GM23338 (cell line): ENCODE results near the gene MEGF9. TPM values are rescaled to one million over a fixed set of nuclear protein-coding genes. Genes with fewer than 3 reads are reported as not detected.
"Not testable (repeated sequence)": the region's sequence is repeated elsewhere in the genome, so short reads cannot be mapped to it uniquely, and the experiment has no call there.

ENCODE experiments used
- ATAC-seq: fragments of 200-7000 bp; cut with Tn5 transposase; 3 replicates; pipeline ENCODE4 v1.9.1; 2020
- DNase-seq: peaks from one replicate; pipeline ENCODE4 v3.0.0-alpha.2; 2015; ENCODE audit warnings: low spot score
- H2AFZ ChIP-seq: fragments of 200-600 bp; sonication (generic); 2 replicates; pipeline ENCODE4 v1.8.0; 2016; ENCODE audit warnings: antibody characterized with exemption, mild to moderate bottlenecking, moderate library complexity
- H3F3A ChIP-seq: fragments of 200-600 bp; sonication (generic); replicated peaks from 2 replicates; pipeline ENCODE4 v1.8.0; 2017; ENCODE audit warnings: antibody characterized with exemption, mixed run types, low read depth
- H3K27ac ChIP-seq: fragments of 200-600 bp; sonication (generic); 2 replicates; pipeline ENCODE4 v1.6.1; 2016; ENCODE audit warnings: low read depth
- H3K27me3 ChIP-seq: fragments of 200-600 bp; sonication (generic); 2 replicates; pipeline ENCODE4 v1.8.0; 2016; ENCODE audit warnings: mild to moderate bottlenecking, mixed run types, moderate library complexity; ENCODE audit not compliant: insufficient read depth
- H3K36me3 ChIP-seq: fragments of 200-600 bp; sonication (generic); 2 replicates; pipeline ENCODE4 v1.8.0; 2016; ENCODE audit warnings: mild to moderate bottlenecking; ENCODE audit not compliant: insufficient read depth
- H3K4me1 ChIP-seq: fragments of 200-600 bp; sonication (generic); 2 replicates; pipeline ENCODE4 v1.8.0; 2016; ENCODE audit warnings: mild to moderate bottlenecking, moderate library complexity; ENCODE audit not compliant: insufficient read depth
- H3K4me2 ChIP-seq: fragments of 200-600 bp; sonication (generic); 2 replicates; pipeline ENCODE4 v1.7.1; 2017; ENCODE audit warnings: mixed run types
- H3K4me3 ChIP-seq: fragments of 200-600 bp; sonication (generic); 2 replicates; pipeline ENCODE4 v1.6.1; 2016; ENCODE audit warnings: mixed run types
- H3K79me2 ChIP-seq: fragments of 200-600 bp; sonication (generic); replicated peaks from 2 replicates; pipeline ENCODE4 v1.8.0; 2017; ENCODE audit warnings: mild to moderate bottlenecking; ENCODE audit not compliant: insufficient read depth
- H3K9me2 ChIP-seq: fragments of 200-600 bp; sonication (generic); 2 replicates; pipeline ENCODE4 v1.8.0; 2017; ENCODE audit not compliant: insufficient read depth
- H4K20me1 ChIP-seq: fragments of 200-600 bp; sonication (generic); replicated peaks from 2 replicates; pipeline ENCODE4 v1.8.0; 2017; ENCODE audit warnings: mild to moderate bottlenecking; ENCODE audit not compliant: insufficient read depth
- H3K27ac Mint-ChIP-seq: 2 replicates; pipeline ENCODE4 v1.8.0; 2020; ENCODE audit warnings: inconsistent platforms, mild to moderate bottlenecking, moderate library complexity, mixed read lengths
- H3K27me3 Mint-ChIP-seq: 3 replicates; pipeline ENCODE4 v1.8.0; 2022; ENCODE audit warnings: low read depth, mild to moderate bottlenecking, moderate library complexity, mixed read lengths, inconsistent platforms; ENCODE audit not compliant: insufficient read depth, poor library complexity
- H3K36me3 Mint-ChIP-seq: 3 replicates; pipeline ENCODE4 v1.8.0; 2021; ENCODE audit warnings: low read depth, mild to moderate bottlenecking, inconsistent platforms, moderate library complexity, mixed read lengths
- H3K4me1 Mint-ChIP-seq: 3 replicates; pipeline ENCODE4 v1.8.0; 2020; ENCODE audit warnings: mild to moderate bottlenecking, inconsistent platforms, mixed read lengths
- H3K4me3 Mint-ChIP-seq: 3 replicates; pipeline ENCODE4 v1.8.0; 2021; ENCODE audit warnings: moderate library complexity, mild to moderate bottlenecking, inconsistent platforms, mixed read lengths
- H3K9me3 Mint-ChIP-seq: 3 replicates; pipeline ENCODE4 v1.8.0; 2020; ENCODE audit warnings: moderate library complexity, mild to moderate bottlenecking, inconsistent platforms, mixed read lengths
- CREB1 ChIP-seq: fragments of 250-450 bp; sonication (Bioruptor Pico); IDR thresholded peaks from 2 replicates; pipeline ENCODE4 v1.5.0; 2020; ENCODE audit warnings: low read depth, mild to moderate bottlenecking, moderate library complexity
- EZH2 ChIP-seq: fragments of 200-600 bp; sonication (generic); IDR thresholded peaks from one replicate; pipeline ENCODE4 v1.8.0; 2017; ENCODE audit warnings: antibody characterized with exemption, mild to moderate bottlenecking, low read depth; ENCODE audit not compliant: unreplicated experiment
- EZH2phosphoT487 ChIP-seq: fragments of 200-600 bp; sonication (generic); IDR thresholded peaks from one replicate; pipeline ENCODE4 v1.8.1; 2018; ENCODE audit warnings: antibody characterized with exemption; ENCODE audit not compliant: unreplicated experiment
- NANOG ChIP-seq: IDR thresholded peaks from 2 replicates; pipeline ENCODE4 v1.6.1; 2016; ENCODE audit warnings: antibody characterized with exemption, borderline replicate concordance
- POLR2AphosphoS5 ChIP-seq: IDR thresholded peaks from 2 replicates; pipeline ENCODE4 v1.6.1; 2016; ENCODE audit warnings: antibody characterized with exemption, low read depth
- REST ChIP-seq: IDR thresholded peaks from one replicate; pipeline ENCODE4 v1.6.1; 2018; ENCODE audit warnings: antibody characterized with exemption; ENCODE audit not compliant: unreplicated experiment
- STAT1 ChIP-seq: IDR thresholded peaks from one replicate; pipeline ENCODE4 v1.6.1; 2016; ENCODE audit warnings: antibody characterized with exemption; ENCODE audit not compliant: unreplicated experiment
- ZNF331 ChIP-seq: fragments of 250-450 bp; sonication (Bioruptor Pico); IDR thresholded peaks from 2 replicates; pipeline ENCODE4 v1.5.0; 2020; ENCODE audit warnings: low read depth, mild to moderate bottlenecking, moderate library complexity
- polyA plus RNA-seq: library from polyadenylated mRNA; unstranded; fragments of >200 nt; fragmentation: Nextera tagmentation; extraction: Ambion mirVana; gene quantifications from 2 replicates; pipeline ENCODE4 v1.2.1, GENCODE V29; 2016
- total RNA-seq: library from RNA; depleted of rRNA; stranded (reverse); fragments of >200 nt; shearing (Covaris generic); gene quantifications from 2 replicates; pipeline ENCODE4 v1.2.3, GENCODE V29; 2014
- TF ChIP-seq, protein P1 (sequence below): IDR thresholded peaks from 2 replicates; pipeline ENCODE4 v1.6.1; 2016; ENCODE audit warnings: antibody characterized with exemption
- TF ChIP-seq, protein P2 (sequence below): fragments of 250-450 bp; sonication (Bioruptor Pico); IDR thresholded peaks from 2 replicates; pipeline ENCODE4 v1.5.0; 2020; ENCODE audit warnings: mild to moderate bottlenecking, moderate library complexity

Gene MEGF9
- total and polyA plus RNA-seq, 2 experiments from 2014 or later, result 0.87 to 1.6 TPM

DNA sequence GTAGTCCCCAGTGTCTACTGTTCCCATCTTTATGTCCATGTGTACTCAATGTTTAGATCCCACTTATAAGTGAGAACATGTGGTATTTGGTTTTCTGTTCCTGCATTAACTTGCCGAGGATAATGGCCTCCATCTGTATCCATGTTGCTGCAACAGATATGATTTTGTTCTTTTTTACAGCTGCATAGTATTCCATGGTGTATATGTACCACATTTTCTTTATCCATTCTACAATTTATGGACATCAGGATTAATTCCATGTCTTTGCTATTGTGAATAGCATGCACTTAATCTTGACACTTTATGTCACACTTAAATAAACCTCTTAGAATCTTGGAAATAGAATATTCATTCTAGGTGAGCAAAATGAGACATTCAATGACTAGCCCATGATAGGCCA is 73.4 kb downstream of the MEGF9 start:
- H3K27ac ChIP-seq, H3K4me3 Mint-ChIP-seq, H3F3A ChIP-seq: not testable (repeated sequence)

GRCh38 chr9:120640380-120640779 is 73.9 kb downstream of the MEGF9 start:
- H3K9me3 Mint-ChIP-seq, result peaks cover 9% of the 10 kb centered on the region; the same call in 2 of the 3 replicates
- no peak overlapping the region for H3K4me3 Mint-ChIP-seq
- H3K4me2 ChIP-seq, result no peak overlapping the region
- no peak overlapping the region for H3K4me3 ChIP-seq
- no peaks in the 10 kb centered on the region for H3K27me3 Mint-ChIP-seq
- no peaks in the 10 kb centered on the region for H3K79me2 ChIP-seq
- H4K20me1 ChIP-seq, result no peaks in the 10 kb centered on the region
- no peak overlapping the region for H2AFZ ChIP-seq
- H3K27me3 ChIP-seq, result no peaks in the 10 kb centered on the region
- no peak overlapping the region for H3K27ac Mint-ChIP-seq
- peaks cover 7% of the 10 kb centered on the region; the same call in 2 of the 3 replicates for H3K36me3 Mint-ChIP-seq
- no peak for DNase-seq
- ATAC-seq, result no peak
- no peak overlapping the region for H3K27ac ChIP-seq
- H3K4me1 ChIP-seq, result no peaks in the 10 kb centered on the region
- H3K36me3 ChIP-seq, result no peaks in the 10 kb centered on the region
- no peaks in the 10 kb centered on the region for H3F3A ChIP-seq
- no peaks in the 10 kb centered on the region for H3K4me1 Mint-ChIP-seq
- H3K9me2 ChIP-seq, result no peaks in the 10 kb centered on the region
- no peak for TF ChIP-seq ZNF331 (CRISPR knock-in tag)
- TF ChIP-seq STAT1, result no peak
- TF ChIP-seq REST, result no peak
- TF ChIP-seq, protein P1, sequence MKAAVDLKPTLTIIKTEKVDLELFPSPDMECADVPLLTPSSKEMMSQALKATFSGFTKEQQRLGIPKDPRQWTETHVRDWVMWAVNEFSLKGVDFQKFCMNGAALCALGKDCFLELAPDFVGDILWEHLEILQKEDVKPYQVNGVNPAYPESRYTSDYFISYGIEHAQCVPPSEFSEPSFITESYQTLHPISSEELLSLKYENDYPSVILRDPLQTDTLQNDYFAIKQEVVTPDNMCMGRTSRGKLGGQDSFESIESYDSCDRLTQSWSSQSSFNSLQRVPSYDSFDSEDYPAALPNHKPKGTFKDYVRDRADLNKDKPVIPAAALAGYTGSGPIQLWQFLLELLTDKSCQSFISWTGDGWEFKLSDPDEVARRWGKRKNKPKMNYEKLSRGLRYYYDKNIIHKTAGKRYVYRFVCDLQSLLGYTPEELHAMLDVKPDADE, result no peak
- no peak for TF ChIP-seq EZH2
- no peak for TF ChIP-seq EZH2phosphoT487
- TF ChIP-seq NANOG, result no peak
- TF ChIP-seq CREB1 (CRISPR knock-in tag), result no peak
- TF ChIP-seq, protein P2, sequence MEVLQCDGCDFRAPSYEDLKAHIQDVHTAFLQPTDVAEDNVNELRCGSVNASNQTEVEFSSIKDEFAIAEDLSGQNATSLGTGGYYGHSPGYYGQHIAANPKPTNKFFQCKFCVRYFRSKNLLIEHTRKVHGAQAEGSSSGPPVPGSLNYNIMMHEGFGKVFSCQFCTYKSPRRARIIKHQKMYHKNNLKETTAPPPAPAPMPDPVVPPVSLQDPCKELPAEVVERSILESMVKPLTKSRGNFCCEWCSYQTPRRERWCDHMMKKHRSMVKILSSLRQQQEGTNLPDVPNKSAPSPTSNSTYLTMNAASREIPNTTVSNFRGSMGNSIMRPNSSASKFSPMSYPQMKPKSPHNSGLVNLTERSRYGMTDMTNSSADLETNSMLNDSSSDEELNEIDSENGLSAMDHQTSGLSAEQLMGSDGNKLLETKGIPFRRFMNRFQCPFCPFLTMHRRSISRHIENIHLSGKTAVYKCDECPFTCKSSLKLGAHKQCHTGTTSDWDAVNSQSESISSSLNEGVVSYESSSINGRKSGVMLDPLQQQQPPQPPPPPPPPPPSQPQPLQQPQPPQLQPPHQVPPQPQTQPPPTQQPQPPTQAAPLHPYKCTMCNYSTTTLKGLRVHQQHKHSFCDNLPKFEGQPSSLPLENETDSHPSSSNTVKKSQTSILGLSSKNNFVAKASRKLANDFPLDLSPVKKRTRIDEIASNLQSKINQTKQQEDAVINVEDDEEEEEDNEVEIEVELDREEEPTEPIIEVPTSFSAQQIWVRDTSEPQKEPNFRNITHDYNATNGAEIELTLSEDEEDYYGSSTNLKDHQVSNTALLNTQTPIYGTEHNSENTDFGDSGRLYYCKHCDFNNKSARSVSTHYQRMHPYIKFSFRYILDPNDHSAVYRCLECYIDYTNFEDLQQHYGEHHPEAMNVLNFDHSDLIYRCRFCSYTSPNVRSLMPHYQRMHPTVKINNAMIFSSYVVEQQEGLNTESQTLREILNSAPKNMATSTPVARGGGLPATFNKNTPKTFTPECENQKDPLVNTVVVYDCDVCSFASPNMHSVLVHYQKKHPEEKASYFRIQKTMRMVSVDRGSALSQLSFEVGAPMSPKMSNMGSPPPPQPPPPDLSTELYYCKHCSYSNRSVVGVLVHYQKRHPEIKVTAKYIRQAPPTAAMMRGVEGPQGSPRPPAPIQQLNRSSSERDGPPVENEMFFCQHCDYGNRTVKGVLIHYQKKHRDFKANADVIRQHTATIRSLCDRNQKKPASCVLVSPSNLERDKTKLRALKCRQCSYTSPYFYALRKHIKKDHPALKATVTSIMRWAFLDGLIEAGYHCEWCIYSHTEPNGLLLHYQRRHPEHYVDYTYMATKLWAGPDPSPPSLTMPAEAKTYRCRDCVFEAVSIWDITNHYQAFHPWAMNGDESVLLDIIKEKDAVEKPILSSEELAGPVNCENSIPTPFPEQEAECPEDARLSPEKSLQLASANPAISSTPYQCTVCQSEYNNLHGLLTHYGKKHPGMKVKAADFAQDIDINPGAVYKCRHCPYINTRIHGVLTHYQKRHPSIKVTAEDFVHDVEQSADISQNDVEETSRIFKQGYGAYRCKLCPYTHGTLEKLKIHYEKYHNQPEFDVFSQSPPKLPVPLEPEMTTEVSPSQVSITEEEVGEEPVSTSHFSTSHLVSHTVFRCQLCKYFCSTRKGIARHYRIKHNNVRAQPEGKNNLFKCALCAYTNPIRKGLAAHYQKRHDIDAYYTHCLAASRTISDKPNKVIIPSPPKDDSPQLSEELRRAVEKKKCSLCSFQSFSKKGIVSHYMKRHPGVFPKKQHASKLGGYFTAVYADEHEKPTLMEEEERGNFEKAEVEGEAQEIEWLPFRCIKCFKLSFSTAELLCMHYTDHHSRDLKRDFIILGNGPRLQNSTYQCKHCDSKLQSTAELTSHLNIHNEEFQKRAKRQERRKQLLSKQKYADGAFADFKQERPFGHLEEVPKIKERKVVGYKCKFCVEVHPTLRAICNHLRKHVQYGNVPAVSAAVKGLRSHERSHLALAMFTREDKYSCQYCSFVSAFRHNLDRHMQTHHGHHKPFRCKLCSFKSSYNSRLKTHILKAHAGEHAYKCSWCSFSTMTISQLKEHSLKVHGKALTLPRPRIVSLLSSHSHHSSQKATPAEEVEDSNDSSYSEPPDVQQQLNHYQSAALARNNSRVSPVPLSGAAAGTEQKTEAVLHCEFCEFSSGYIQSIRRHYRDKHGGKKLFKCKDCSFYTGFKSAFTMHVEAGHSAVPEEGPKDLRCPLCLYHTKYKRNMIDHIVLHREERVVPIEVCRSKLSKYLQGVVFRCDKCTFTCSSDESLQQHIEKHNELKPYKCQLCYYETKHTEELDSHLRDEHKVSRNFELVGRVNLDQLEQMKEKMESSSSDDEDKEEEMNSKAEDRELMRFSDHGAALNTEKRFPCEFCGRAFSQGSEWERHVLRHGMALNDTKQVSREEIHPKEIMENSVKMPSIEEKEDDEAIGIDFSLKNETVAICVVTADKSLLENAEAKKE (CRISPR knock-in tag), result no peak
- TF ChIP-seq POLR2AphosphoS5, result no peak

More for the DNA sequence above, 73.4 kb downstream of the MEGF9 start:
- not testable (repeated sequence) for H3K36me3 Mint-ChIP-seq, H3K36me3 ChIP-seq, H3K27me3 Mint-ChIP-seq, H3K79me2 ChIP-seq, H3K27ac Mint-ChIP-seq, H4K20me1 ChIP-seq, H3K4me1 Mint-ChIP-seq, H3K4me1 ChIP-seq, H3K4me2 ChIP-seq, H2AFZ ChIP-seq, ATAC-seq, H3K9me3 Mint-ChIP-seq, H3K9me2 ChIP-seq, H3K4me3 ChIP-seq, H3K27me3 ChIP-seq, DNase-seq
